Measurements from ENCODE around the gene ANO6. TPM values are rescaled to one million over a fixed set of nuclear protein-coding genes. Genes with fewer than 3 reads are reported as not detected.

ANO6 gene
- total RNA-seq, 5 donors from 2014 or later (not counting 1 experiment from before 2014, with no cell fraction given), result 17.9 to 22.5 (median 20.3) TPM

GRCh38 chr12:45298721-45299692, 83.1 kb downstream of the ANO6 start:
- CTCF ChIA-PET, result interaction anchor here in 1 of 2 donors (0.6 kb wide), 1 partner anchor 1014 kb away, joined by 3 read pairs; no protein-coding TSS in a partner anchor
- no peak overlapping the region for H3K27ac ChIP-seq (ENCODE audit: low read length)
- no peaks in the 10 kb centered on the region for H3K9me3 Mint-ChIP-seq

GRCh38 chr12:45302621-45303369, 86.9 kb downstream of the ANO6 start:
- ChIA-PET CTCF (no interaction called here), POLR2A (no interaction called here)
- no peak overlapping the region for H3K4me3 ChIP-seq (ENCODE audit: control insufficient read depth in 1 of 2, extremely low read depth in 1 of 2, low read length in 1 of 2)
- Mint-ChIP-seq H3K36me3 (peaks cover 34% of the 10 kb centered on the region), H3K27ac (no peak overlapping the region), H3K9me3 (no peaks in the 10 kb centered on the region), H3K4me1 (no peaks in the 10 kb centered on the region), H3K4me3 (no peak overlapping the region), H3K27me3 (no peaks in the 10 kb centered on the region)
- peaks cover 2 to 4% of the 10 kb centered on the region in 2 donors for H3K36me3 ChIP-seq (ENCODE audit: control insufficient read depth in 2 of 2, extremely low read depth in 1 of 2, insufficient read depth in 1 of 2, low read length in 1 of 2)
- H3K27me3 ChIP-seq (replicated peaks in 1 of 2; ENCODE audit: control insufficient read depth in 2 of 2, extremely low read depth in 1 of 2, insufficient read depth in 2 of 2, low read length in 1 of 2), result no peaks in the 10 kb centered on the region
- ATAC-seq (replicated peaks in 1 of 4) (no peak), DNase-seq (no peak)
- H3K27ac ChIP-seq (ENCODE audit: low read length), result no peak overlapping the region
- WGBS (ENCODE audit: insufficient coverage), result no CpG with 5 or more reads among the region's 2 CpGs
- H3K4me1 ChIP-seq (ENCODE audit: control insufficient read depth in 1 of 2, extremely low read depth in 1 of 2, insufficient read depth in 2 of 2, low read length in 2 of 2), result no peaks in the 10 kb centered on the region
- no peaks in the 10 kb centered on the region for H3K9me3 ChIP-seq

More at GRCh38 chr12:45298721-45299692, 83.1 kb downstream of the ANO6 start:
- H3K4me1 Mint-ChIP-seq, result peaks cover 3 to 6% (median 4%) of the 10 kb centered on the region in 3 donors
- H3K27me3 Mint-ChIP-seq, result no peaks in the 10 kb centered on the region
- DNase-seq (no peak), ATAC-seq (replicated peaks in 1 of 4) (no peak)
- POLR2A ChIA-PET, result no interaction called here
- 94% methylated on average over 3 of the region's 8 CpGs for WGBS (ENCODE audit: insufficient coverage)
- no peak overlapping the region for H3K27ac Mint-ChIP-seq
- H3K4me3 Mint-ChIP-seq, result no peak overlapping the region
- peaks cover 12% of the 10 kb centered on the region for H3K36me3 Mint-ChIP-seq
- H3K36me3 ChIP-seq (ENCODE audit: control insufficient read depth in 2 of 2, extremely low read depth in 1 of 2, insufficient read depth in 1 of 2, low read length in 1 of 2), result peaks cover 0 to 2% of the 10 kb centered on the region in 2 donors
- no peaks in the 10 kb centered on the region for H3K4me1 ChIP-seq (ENCODE audit: control insufficient read depth in 1 of 2, extremely low read depth in 1 of 2, insufficient read depth in 2 of 2, low read length in 2 of 2)
- H3K27me3 ChIP-seq (replicated peaks in 1 of 2; ENCODE audit: control insufficient read depth in 2 of 2, extremely low read depth in 1 of 2, insufficient read depth in 2 of 2, low read length in 1 of 2), result no peaks in the 10 kb centered on the region
- H3K9me3 ChIP-seq, result no peaks in the 10 kb centered on the region
- no peak overlapping the region for H3K4me3 ChIP-seq (ENCODE audit: control insufficient read depth in 1 of 2, extremely low read depth in 1 of 2, low read length in 1 of 2)

GRCh38 chr12:45303945-45304344, 88.0 kb downstream of the ANO6 start:
- DNase-seq (no peak), ATAC-seq (replicated peaks in 1 of 4) (no peak)
- Mint-ChIP-seq H3K27ac (no peak overlapping the region), H3K9me3 (no peaks in the 10 kb centered on the region), H3K36me3 (peaks cover 34% of the 10 kb centered on the region), H3K4me1 (no peaks in the 10 kb centered on the region), H3K4me3 (no peak overlapping the region), H3K27me3 (no peaks in the 10 kb centered on the region)
- Histone ChIP-seq H3K36me3 (ENCODE audit: control insufficient read depth in 2 of 2, extremely low read depth in 1 of 2, insufficient read depth in 1 of 2, low read length in 1 of 2) (peaks cover 2 to 4% of the 10 kb centered on the region in 2 donors), H3K27me3 (replicated peaks in 1 of 2; ENCODE audit: control insufficient read depth in 2 of 2, extremely low read depth in 1 of 2, insufficient read depth in 2 of 2, low read length in 1 of 2) (no peaks in the 10 kb centered on the region), H3K4me1 (ENCODE audit: control insufficient read depth in 1 of 2, extremely low read depth in 1 of 2, insufficient read depth in 2 of 2, low read length in 2 of 2) (no peaks in the 10 kb centered on the region), H3K4me3 (ENCODE audit: control insufficient read depth in 1 of 2, extremely low read depth in 1 of 2, low read length in 1 of 2) (no peak overlapping the region), H3K27ac (ENCODE audit: low read length) (no peak overlapping the region), H3K9me3 (no peaks in the 10 kb centered on the region)
- ChIA-PET POLR2A (interaction anchor here in 1 of 2 donors (0.6 kb wide), 1 partner anchor 534 kb away, joined by 3 read pairs; no protein-coding TSS in a partner anchor), CTCF (interaction anchor here in 1 of 2 donors (0.6 kb wide), 1 partner anchor 87 kb away, joined by 3 read pairs; no protein-coding TSS in a partner anchor)
- 100% methylated on average over 1 of the region's 3 CpGs for WGBS (ENCODE audit: insufficient coverage)

- DNase-seq (no peak), ATAC-seq (replicated peaks in 1 of 4) (no peak)
- no peaks in the 10 kb centered on the region for H3K9me3 Mint-ChIP-seq
- peaks cover 34% of the 10 kb centered on the region for H3K36me3 Mint-ChIP-seq
- H3K4me1 Mint-ChIP-seq, result no peaks in the 10 kb centered on the region
- CTCF ChIA-PET, result no interaction called here
- POLR2A ChIA-PET, result interaction anchor here in 1 of 2 donors (0.6 kb wide), 1 partner anchor 534 kb away, joined by 3 read pairs; no protein-coding TSS in a partner anchor
- no peaks in the 10 kb centered on the region for H3K27me3 ChIP-seq (replicated peaks in 1 of 2; ENCODE audit: control insufficient read depth in 2 of 2, extremely low read depth in 1 of 2, insufficient read depth in 2 of 2, low read length in 1 of 2)
- no peaks in the 10 kb centered on the region for H3K9me3 ChIP-seq
- no peaks in the 10 kb centered on the region for H3K4me1 ChIP-seq (ENCODE audit: control insufficient read depth in 1 of 2, extremely low read depth in 1 of 2, insufficient read depth in 2 of 2, low read length in 2 of 2)
- 100% methylated on average over 2 of the region's 5 CpGs for WGBS (ENCODE audit: insufficient coverage)
- H3K27ac Mint-ChIP-seq, result no peak overlapping the region
- no peak overlapping the region for H3K4me3 Mint-ChIP-seq
- H3K27ac ChIP-seq (ENCODE audit: low read length), result no peak overlapping the region
- H3K27me3 Mint-ChIP-seq, result no peaks in the 10 kb centered on the region
- peaks cover 2 to 4% of the 10 kb centered on the region in 2 donors for H3K36me3 ChIP-seq (ENCODE audit: control insufficient read depth in 2 of 2, extremely low read depth in 1 of 2, insufficient read depth in 1 of 2, low read length in 1 of 2)
- no peak overlapping the region for H3K4me3 ChIP-seq (ENCODE audit: control insufficient read depth in 1 of 2, extremely low read depth in 1 of 2, low read length in 1 of 2)
These were observed 88.8 kb downstream of the ANO6 start for GRCh38 chr12:45304514-45305178.

- H3K36me3 Mint-ChIP-seq, result peaks cover 32% of the 10 kb centered on the region
- ChIA-PET CTCF (no interaction called here), POLR2A (no interaction called here)
- no peak overlapping the region for H3K27ac ChIP-seq (ENCODE audit: low read length)
- H3K27ac Mint-ChIP-seq, result no peak overlapping the region
- H3K27me3 ChIP-seq (replicated peaks in 1 of 2; ENCODE audit: control insufficient read depth in 2 of 2, extremely low read depth in 1 of 2, insufficient read depth in 2 of 2, low read length in 1 of 2), result no peaks in the 10 kb centered on the region
- ATAC-seq (replicated peaks in 1 of 4) (no peak), DNase-seq (no peak)
- H3K9me3 Mint-ChIP-seq, result no peaks in the 10 kb centered on the region
- peaks cover 2 to 4% of the 10 kb centered on the region in 2 donors for H3K36me3 ChIP-seq (ENCODE audit: control insufficient read depth in 2 of 2, extremely low read depth in 1 of 2, insufficient read depth in 1 of 2, low read length in 1 of 2)
- no peaks in the 10 kb centered on the region for H3K27me3 Mint-ChIP-seq
- no peak overlapping the region for H3K4me3 ChIP-seq (ENCODE audit: control insufficient read depth in 1 of 2, extremely low read depth in 1 of 2, low read length in 1 of 2)
- H3K4me1 Mint-ChIP-seq, result no peaks in the 10 kb centered on the region
- H3K4me1 ChIP-seq (ENCODE audit: control insufficient read depth in 1 of 2, extremely low read depth in 1 of 2, insufficient read depth in 2 of 2, low read length in 2 of 2), result no peaks in the 10 kb centered on the region
- 100% methylated on average over 1 of the region's 3 CpGs for WGBS (ENCODE audit: insufficient coverage)
- H3K9me3 ChIP-seq, result no peaks in the 10 kb centered on the region
- H3K4me3 Mint-ChIP-seq, result no peak overlapping the region
These were observed 90.0 kb downstream of the ANO6 start for GRCh38 chr12:45305907-45306306.
